ENCODE data around the gene FAM53B. TPM values are rescaled to one million over a fixed set of nuclear protein-coding genes. Genes with fewer than 3 reads are reported as not detected.

Gene FAM53B
- total RNA-seq, 4 donors from 2014 or later: 63.5 to 75.5 (median 67.3) TPM

GRCh38 chr10:124608093-124608721 is 136.0 kb downstream of the FAM53B start:
- no peak for TF ChIP-seq CTCF (IDR thresholded peaks at IDR 0.05)
- TF ChIP-seq POLR2A (IDR thresholded peaks at IDR 0.05): no peak
- no peak for TF ChIP-seq POLR2AphosphoS5 (IDR thresholded peaks at IDR 0.05)
- no peak for TF ChIP-seq EP300 (IDR thresholded peaks at IDR 0.05)
- DNase-seq (ENCODE audit: low spot score in 2 of 2): no peak
- Histone ChIP-seq H3K27me3 (no peaks in the 10 kb centered on the region), H3K36me3 (no peaks in the 10 kb centered on the region), H3K27ac (no peak overlapping the region), H3K4me1 (peaks cover 10% of the 10 kb centered on the region), H3K4me3 (no peak overlapping the region), H3K9me3 (no peaks in the 10 kb centered on the region)
- WGBS: 93% methylated on average over 11 of the region's 14 CpGs

GRCh38 chr10:124607693-124608092 is 136.5 kb downstream of the FAM53B start:
- no peaks in the 10 kb centered on the region for H3K36me3 ChIP-seq

GRCh38 chr10:124606822-124607221 is 137.4 kb downstream of the FAM53B start:
- no peak overlapping the region for H3K27ac ChIP-seq
- no peaks in the 10 kb centered on the region for H3K36me3 ChIP-seq
- TF ChIP-seq POLR2A (IDR thresholded peaks at IDR 0.05) (no peak), POLR2AphosphoS5 (IDR thresholded peaks at IDR 0.05) (no peak), CTCF (IDR thresholded peaks at IDR 0.05) (no peak), EP300 (IDR thresholded peaks at IDR 0.05) (no peak)
- H3K4me1 ChIP-seq: peaks cover 1% of the 10 kb centered on the region
- H3K4me3 ChIP-seq: no peak overlapping the region
- WGBS: 47% methylated on average over 9 of the region's 10 CpGs
- no peak for DNase-seq (ENCODE audit: low spot score in 2 of 2)
- no peaks in the 10 kb centered on the region for H3K27me3 ChIP-seq
- no peaks in the 10 kb centered on the region for H3K9me3 ChIP-seq

More at GRCh38 chr10:124607693-124608092, 136.5 kb downstream of the FAM53B start:
- H3K27me3 ChIP-seq: no peaks in the 10 kb centered on the region
- no peaks in the 10 kb centered on the region for H3K9me3 ChIP-seq
- TF ChIP-seq POLR2AphosphoS5 (IDR thresholded peaks at IDR 0.05) (no peak), CTCF (IDR thresholded peaks at IDR 0.05) (no peak), POLR2A (IDR thresholded peaks at IDR 0.05) (no peak), EP300 (IDR thresholded peaks at IDR 0.05) (no peak)
- 80% methylated on average over 12 of the region's 18 CpGs for WGBS
- H3K4me3 ChIP-seq: no peak overlapping the region
- no peak overlapping the region for H3K27ac ChIP-seq
- peaks cover 5% of the 10 kb centered on the region for H3K4me1 ChIP-seq
- no peak for DNase-seq (ENCODE audit: low spot score in 2 of 2)

GRCh38 chr10:124605856-124606812 is 138.0 kb downstream of the FAM53B start:
- H3K27me3 ChIP-seq: no peaks in the 10 kb centered on the region
- H3K4me1 ChIP-seq: no peaks in the 10 kb centered on the region
- H3K4me3 ChIP-seq: no peak overlapping the region
- no peak for DNase-seq (ENCODE audit: low spot score in 2 of 2)
- H3K9me3 ChIP-seq: no peaks in the 10 kb centered on the region
- 85% methylated on average over 22 of the region's 31 CpGs for WGBS
- H3K36me3 ChIP-seq: no peaks in the 10 kb centered on the region
- no peak overlapping the region for H3K27ac ChIP-seq
- TF ChIP-seq EP300 (IDR thresholded peaks at IDR 0.05) (no peak), CTCF (IDR thresholded peaks at IDR 0.05) (no peak), POLR2A (IDR thresholded peaks at IDR 0.05) (no peak), POLR2AphosphoS5 (IDR thresholded peaks at IDR 0.05) (no peak)

- Histone ChIP-seq H3K27ac (no peak overlapping the region), H3K4me3 (no peak overlapping the region), H3K4me1 (no peaks in the 10 kb centered on the region), H3K9me3 (no peaks in the 10 kb centered on the region), H3K27me3 (no peaks in the 10 kb centered on the region), H3K36me3 (no peaks in the 10 kb centered on the region)
- 90% methylated on average over 5 of the region's 5 CpGs for WGBS
- no peak for DNase-seq (ENCODE audit: low spot score in 2 of 2)
- TF ChIP-seq CTCF (IDR thresholded peaks at IDR 0.05) (no peak), POLR2A (IDR thresholded peaks at IDR 0.05) (no peak), EP300 (IDR thresholded peaks at IDR 0.05) (no peak), POLR2AphosphoS5 (IDR thresholded peaks at IDR 0.05) (no peak)
Measured at GRCh38 chr10:124605481-124605855, 138.7 kb downstream of the FAM53B start.
